ENCODE measurements around the gene ABCA12.

ABCA12 gene

GRCh38 chr2:214966420-214966819 lies 172.0 kb downstream of the ABCA12 start:
- no peak for DNase-seq (ENCODE audit: low read depth in 2 of 2)

- no peak for DNase-seq (ENCODE audit: low read depth in 2 of 2)
Observed at GRCh38 chr2:214960677-214961076, 177.7 kb downstream of the ABCA12 start.

- no peak for DNase-seq (ENCODE audit: low read depth in 2 of 2)
Observed at GRCh38 chr2:214946949-214947348, 191.5 kb downstream of the ABCA12 start.

- no peak for DNase-seq (ENCODE audit: low read depth in 2 of 2)
Observed at GRCh38 chr2:214934006-214934405, 204.4 kb downstream of the ABCA12 start.

- DNase-seq (ENCODE audit: low read depth in 2 of 2), result no peak
Observed at GRCh38 chr2:214904634-214905033, 233.8 kb downstream of the ABCA12 start.

- DNase-seq (ENCODE audit: low read depth in 2 of 2), result no peak
Observed at GRCh38 chr2:214904176-214904575, 234.2 kb downstream of the ABCA12 start.

- DNase-seq (ENCODE audit: low read depth in 2 of 2), result no peak
Observed at GRCh38 chr2:214902286-214902685, 236.1 kb downstream of the ABCA12 start.

GRCh38 chr2:214899751-214900150 lies 238.7 kb downstream of the ABCA12 start:
- DNase-seq (ENCODE audit: low read depth in 2 of 2), result no peak

- DNase-seq (ENCODE audit: low read depth in 2 of 2), result no peak
Observed at GRCh38 chr2:214896274-214896673, 242.2 kb downstream of the ABCA12 start.

- DNase-seq (ENCODE audit: low read depth in 2 of 2), result no peak
Observed at GRCh38 chr2:214895469-214895868, 243.0 kb downstream of the ABCA12 start.

GRCh38 chr2:214889301-214889700 lies 249.1 kb downstream of the ABCA12 start:
- no peak for DNase-seq (ENCODE audit: low read depth in 2 of 2)

- no peak for DNase-seq (ENCODE audit: low read depth in 2 of 2)
Observed at GRCh38 chr2:214881647-214882202, 256.7 kb downstream of the ABCA12 start.
